COR-L47 (cell line): ENCODE data around the gene AARS2.
A peak's percentile ranks its signal among the peaks of the same experiment; 100 is the strongest.

Experiments
- DNase-seq: peaks from one replicate; lab custom pipeline; 2025; lab: John Stamatoyannopoulos, UW

Gene AARS2

DNA sequence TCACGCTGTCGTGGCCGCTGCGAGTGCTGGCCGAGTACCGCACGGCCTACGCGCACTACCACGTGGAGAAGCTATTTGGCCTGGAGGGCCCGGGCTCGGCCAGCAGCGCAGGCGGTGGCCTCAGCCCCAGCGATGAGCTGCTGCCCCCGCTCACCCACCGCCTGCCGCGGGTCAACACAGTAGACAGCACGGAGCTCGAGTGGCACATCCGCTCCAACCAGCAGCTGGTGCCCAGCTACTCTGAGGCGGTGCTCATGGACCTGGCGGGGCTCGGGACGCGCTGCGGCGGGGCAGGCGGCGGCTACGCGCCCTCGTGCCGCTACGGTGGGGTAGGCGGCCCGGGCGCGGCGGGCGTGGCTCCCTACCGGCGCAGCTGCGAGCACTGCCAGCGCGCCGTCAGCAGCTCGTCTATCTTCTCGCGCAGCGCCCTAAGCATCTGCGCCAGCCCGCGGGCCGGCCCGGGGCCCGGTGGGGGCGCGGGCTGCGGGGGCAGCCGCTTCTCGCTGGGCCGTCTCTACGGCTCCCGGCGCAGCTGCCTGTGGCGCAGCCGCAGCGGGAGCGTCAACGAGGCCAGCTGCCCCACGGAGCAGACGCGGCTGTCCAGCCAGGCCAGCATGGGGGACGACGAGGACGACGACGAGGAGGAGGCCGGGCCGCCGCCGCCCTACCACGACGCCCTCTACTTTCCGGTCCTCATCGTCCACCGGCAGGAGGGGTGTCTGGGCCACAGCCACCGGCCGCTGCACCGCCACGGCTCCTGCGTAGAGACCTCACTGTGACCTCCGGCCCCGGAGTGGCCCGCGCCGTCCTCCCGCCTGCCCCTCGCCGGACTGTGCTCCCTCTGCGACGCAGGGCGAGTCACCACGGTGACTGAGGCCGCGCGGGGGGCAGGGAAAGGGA, 37.1 kb downstream of the AARS2 start:
- DNase-seq = no peak

DNA sequence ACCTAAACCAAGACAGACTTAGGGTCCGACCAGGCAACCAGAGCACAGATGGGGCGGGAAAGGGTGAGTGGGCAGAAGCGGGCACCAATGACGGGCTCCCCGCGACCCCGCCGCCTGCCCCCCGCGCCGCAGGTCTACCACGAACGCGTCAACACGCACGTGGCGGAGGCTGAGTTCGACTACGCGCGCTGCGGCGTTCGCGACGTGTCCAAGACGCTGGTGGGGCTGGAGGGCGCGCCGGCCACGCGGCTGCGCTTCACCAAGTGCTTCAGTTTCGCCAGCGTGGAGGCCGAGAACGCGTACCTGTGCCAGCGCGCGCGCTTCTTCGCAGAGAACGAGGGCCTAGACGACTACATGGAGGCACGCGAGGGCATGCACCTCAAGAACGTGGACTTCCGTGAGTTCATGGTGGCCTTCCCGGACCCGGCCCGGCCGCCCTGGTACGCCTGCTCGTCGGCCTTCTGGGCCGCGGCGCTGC, 37.8 kb downstream of the AARS2 start:
- no peak for DNase-seq

DNA sequence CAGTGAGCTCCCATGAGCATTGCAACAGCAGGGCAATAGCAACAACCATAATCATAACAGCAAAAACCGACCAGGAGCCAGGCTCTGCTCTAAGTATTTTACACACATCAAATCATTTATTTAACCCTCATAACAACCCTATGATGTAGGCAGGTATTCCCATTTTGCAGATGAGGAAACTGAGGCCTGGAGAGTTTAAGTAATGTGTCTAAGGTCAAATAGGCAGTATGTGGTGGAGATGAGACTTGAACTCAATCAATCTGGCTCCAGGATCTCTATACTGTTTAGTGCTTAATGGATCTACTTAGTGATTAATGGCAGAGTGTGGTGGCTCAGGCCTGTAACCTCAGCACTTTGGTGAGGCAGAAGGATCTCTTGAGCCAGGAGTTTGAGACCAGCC, 39.5 kb downstream of the AARS2 start:
- no peak for DNase-seq

DNA sequence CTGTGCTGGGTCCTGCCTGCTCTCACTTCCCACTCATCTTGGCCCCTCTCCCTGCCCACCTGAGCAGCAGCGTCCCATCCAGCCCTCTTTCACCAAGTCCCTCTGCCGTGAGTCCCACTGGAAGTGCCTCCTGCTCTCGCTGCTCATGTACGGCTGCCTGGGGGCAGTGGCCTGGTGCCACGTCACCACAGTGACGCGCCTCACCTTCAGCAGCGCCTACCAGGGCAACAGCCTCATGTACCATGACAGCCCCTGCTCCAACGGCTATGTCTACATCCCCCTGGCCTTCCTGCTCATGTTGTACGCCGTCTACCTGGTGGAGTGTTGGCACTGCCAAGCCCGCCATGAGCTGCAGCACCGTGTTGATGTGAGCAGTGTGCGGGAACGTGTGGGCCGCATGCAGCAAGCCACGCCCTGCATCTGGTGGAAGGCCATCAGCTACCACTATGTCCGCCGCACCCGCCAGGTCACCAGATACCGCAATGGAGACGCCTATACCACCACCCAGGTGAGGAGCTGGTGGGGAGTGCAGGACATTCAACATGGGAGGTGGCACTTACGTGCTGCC, 40.1 kb downstream of the AARS2 start:
- DNase-seq = no peak

DNA sequence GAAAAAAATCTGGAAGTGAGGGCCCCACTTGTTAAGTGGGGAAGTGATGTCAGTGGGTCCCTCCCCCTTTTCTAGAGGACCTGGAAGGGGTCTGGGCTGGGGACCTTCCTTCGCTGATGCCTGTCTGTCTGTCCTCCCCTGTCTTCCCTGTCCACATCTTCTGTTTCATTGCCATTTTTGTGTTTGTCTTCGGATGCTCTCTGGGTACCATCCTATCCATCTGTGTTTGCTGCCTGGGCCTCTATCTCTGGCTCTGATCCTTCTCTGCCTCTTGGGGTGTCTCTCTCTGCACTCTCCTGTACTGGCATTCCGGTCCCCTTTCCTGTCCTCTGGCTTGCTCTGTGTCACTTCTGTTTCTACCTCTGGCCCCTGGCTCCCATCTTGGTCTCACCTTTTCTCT, 40.6 kb downstream of the AARS2 start:
- no peak for DNase-seq

GRCh38 chr6:44271914-44272313, 41.2 kb downstream of the AARS2 start:
- DNase-seq = no peak

DNA sequence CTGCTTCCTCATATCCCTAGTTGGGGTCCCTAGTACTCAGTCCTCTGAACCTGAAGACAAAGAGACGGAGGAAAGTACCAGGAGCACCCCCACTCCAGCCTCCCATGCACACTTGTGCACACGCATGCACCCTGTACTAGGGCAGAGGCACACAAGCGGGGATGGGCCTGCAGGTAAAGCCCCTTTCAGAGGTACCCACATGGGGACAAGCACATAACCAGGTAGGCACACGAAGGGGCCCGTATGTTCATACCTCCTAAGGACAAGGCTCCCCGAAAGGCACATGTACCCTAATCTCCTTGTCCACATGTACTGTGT, 41.8 kb downstream of the AARS2 start:
- DNase-seq = no peak

DNA sequence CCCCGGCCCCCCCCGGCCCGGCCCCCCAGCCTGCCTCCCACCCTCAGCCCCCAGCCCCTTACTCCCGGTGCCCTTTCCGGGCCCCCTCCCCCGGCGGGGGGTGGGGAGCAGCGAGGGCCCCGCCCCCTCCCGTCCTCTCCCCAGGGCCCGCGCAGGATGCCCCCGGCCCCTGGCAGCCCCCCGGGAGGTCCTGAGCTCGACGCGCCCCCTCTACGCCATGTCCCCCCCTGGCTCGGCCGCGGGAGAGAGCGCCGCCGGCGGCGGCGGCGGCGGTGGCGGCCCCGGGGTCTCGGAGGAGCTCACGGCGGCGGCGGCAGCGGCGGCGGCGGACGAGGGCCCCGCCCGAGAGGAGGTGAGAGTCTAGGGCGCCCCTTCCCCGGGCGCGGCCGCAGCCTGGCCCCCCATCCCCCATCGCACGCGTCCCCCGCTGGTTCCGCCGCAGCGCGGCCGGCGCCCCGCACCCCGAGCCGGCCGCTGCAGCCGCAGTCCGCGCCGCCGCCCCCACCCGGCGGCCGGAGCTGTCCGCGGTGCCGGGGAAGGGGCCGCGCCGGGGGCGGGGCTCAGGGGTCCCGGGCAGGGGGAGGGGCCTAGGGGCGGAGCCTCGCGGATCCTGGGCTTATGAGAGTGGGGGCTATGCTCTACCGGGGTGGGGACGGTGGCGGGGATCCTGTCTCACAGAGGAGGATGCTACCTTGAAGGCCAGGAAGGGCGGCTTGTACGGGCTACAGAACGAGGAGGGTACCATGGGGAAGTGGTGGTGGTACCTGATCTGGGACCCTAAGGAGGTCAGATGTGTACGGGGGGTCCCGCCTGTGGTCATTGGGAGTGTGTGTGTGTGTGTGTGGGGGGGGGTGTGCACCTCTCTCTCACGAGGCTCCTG, 42.4 kb downstream of the AARS2 start:
- peak; percentile 46 for DNase-seq

GRCh38 chr6:44269921-44270525, 43.1 kb downstream of the AARS2 start, which contains the start of gene TMEM151B:
TSS of gene TMEM151B (plus strand) at chr6:44270450. CDS start at chr6:44270743, 293 bp downstream.
- DNase-seq = peak; percentile 19

DNA sequence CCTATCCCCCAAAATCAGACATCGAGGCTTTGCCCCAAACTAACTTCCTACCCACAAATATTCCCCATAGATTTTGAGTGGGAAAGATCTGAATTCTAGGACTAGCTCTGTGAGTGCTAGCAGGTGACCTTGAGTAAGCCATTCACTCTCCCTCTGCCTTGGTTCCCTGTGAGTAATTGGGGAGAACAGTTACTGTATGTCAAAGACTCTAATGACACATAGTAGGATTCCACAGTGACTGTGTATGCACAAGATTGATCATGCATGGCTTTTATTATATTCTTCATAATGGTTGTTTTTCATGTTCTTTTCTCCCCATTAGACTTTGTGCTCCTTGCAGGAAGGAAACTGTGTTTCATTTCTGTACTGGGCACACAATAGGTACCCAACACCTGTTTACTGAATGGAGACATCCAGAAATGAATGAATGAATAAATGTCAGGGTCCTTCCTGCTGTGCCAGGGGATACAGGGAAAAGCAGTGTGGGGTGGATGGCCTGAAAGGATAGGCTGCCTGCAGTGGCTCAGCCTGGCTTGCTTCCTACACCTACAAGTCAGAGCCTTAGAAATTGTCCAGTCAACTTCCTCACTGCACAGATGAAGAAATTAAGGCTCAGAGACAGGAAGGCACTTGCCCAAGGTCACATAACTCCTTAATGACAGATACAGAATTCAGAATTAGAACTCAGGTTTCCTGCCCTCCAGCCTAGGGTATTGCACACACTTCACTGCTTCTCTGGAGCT, 43.8 kb downstream of the AARS2 start:
- DNase-seq = no peak

DNA sequence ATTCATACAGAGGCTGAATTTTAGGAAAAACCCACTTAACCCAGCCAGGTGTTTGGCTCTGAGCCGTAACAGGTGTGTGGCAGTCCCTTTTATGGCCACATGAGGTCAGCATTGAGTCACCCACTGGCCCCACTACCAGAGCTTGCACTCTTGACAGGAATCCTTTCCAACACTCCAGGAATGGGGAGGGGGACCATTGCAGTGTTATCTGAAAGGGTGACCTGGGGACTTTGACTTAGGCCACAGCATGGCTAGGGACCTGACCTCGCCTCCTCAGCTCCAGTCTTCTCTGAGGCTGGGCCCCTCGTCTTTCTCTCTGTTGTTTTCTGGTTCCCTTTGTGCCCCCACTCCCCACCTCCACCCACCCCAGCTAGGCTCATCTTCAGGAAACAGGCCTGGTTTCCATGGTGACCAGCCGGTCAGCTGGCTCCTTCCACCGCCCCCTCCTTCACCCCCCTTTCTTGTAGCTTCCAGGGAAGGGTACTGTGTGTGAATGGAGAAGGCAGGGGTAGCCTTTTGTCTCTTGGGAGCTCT, 45.0 kb downstream of the AARS2 start:
- peak; percentile 63 for DNase-seq

- no peak for DNase-seq
Measured at GRCh38 chr6:44267252-44267651, 45.9 kb downstream of the AARS2 start.

DNA sequence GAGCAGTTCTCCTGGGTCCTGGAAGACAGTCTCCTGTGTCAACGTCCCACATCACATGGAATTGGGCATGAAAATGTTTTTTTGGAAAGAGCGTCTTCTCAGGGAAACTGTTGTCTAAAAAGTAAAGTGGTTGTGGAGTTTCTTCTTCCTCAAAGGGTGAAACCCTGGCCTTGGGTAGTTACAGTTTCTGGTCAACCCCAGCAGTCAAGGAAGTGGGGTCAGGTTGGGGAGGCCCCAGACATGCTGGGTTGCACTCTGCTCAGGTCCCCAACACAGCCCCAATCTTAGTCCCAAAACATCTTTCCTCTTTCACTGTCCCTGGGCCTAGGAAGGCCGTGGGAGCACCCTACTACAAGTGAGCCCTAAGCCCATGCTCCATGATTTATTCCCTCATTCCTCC, 46.8 kb downstream of the AARS2 start:
- no peak for DNase-seq

- no peak for DNase-seq
Measured at GRCh38 chr6:44265722-44266233, 47.4 kb downstream of the AARS2 start.

GRCh38 chr6:44265007-44265721, 48.0 kb downstream of the AARS2 start, which contains the start of gene NFKBIE:
TSS of gene NFKBIE (minus strand) at chr6:44265551. CDS start at chr6:44265346, 205 bp downstream.
- peak; percentile 87 for DNase-seq

GRCh38 chr6:44264154-44265006, 48.8 kb downstream of the AARS2 start:
- no peak for DNase-seq

DNA sequence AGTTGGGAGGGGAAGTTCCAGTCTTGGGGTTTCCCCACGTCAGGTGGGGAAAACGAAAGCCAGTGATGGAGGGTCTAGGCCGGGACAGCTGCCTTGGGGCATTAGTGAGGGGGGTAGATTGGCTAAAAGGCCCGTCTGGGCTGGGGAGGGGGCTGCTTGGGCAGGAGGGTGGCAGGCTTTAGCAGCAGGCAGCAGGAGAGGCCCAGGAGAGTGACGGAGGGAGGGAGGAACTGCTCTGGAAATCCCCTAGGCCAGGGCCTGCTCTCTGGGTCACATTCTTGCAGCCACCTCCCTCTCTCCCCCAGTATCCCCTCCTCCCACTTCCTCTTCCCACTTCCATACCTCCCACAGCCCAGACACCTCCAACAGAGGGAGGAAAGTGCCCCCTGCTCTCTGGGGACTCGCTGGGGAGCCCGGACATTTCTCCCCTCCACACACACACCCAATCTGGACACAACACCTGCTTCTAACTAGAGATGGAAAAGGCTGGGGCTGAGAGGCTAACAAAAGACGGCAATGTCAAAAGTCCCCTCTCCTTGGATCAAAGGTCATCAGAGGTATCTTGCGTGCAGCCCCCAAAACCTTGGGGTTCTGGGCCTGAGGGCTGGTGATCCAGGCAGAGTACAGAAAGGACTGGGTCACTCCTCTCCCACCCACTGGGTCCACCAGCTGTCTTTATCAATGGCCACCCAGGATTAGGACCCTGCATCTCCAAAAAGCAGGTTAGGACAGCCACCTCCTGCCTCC, 49.6 kb downstream of the AARS2 start:
- DNase-seq = no peak
